Measurements from ENCODE around the gene RGS4. TPM values are rescaled to one million over a fixed set of nuclear protein-coding genes. Genes with fewer than 3 reads are reported as not detected.

The RGS4 gene
- total and polyA plus RNA-seq, 2 of the 13 experiments (the other 11 are each of a cell fraction or from before 2014, with no cell fraction given) = not detected

GRCh38 chr1:163076981-163077761 is 8.0 kb downstream of the RGS4 start (continued):
- TF ChIP-seq ARNT2 (CRISPR knock-in tag; IDR thresholded peaks at IDR 0.05; ENCODE audit: low read depth) (no peak), CREBL2 (CRISPR knock-in tag; IDR thresholded peaks at IDR 0.05; ENCODE audit: borderline replicate concordance) (no peak), ZNF143 (CRISPR knock-in tag; IDR thresholded peaks at IDR 0.05) (no peak), ZBTB44 (CRISPR knock-in tag; IDR thresholded peaks at IDR 0.05) (no peak), ZNF784 (CRISPR knock-in tag; IDR thresholded peaks at IDR 0.05; ENCODE audit: borderline replicate concordance) (no peak), NR0B2 (CRISPR knock-in tag; IDR thresholded peaks at IDR 0.05) (no peak), ZNF713 (CRISPR knock-in tag; IDR thresholded peaks at IDR 0.05) (no peak), ZBTB4 (CRISPR knock-in tag; IDR thresholded peaks at IDR 0.05; ENCODE audit: borderline replicate concordance) (no peak), ZNF317 (CRISPR knock-in tag; IDR thresholded peaks at IDR 0.05) (no peak), TFAP4 (IDR thresholded peaks at IDR 0.05; ENCODE audit: borderline replicate concordance, low read depth) (no peak)

Data from HepG2 (cell line).